Measurements from ENCODE around the gene GTF3C5. TPM values are rescaled to one million over a fixed set of nuclear protein-coding genes. Genes with fewer than 3 reads are reported as not detected.

The GTF3C5 gene
- total and polyA plus RNA-seq, 10 of the 15 experiments (the other 5 are each of a cell fraction or from before 2014, with no cell fraction given): 2.2 to 81.1 (median 68.7) TPM

GRCh38 chr9:133002147-133003070 is 28.4 kb upstream of the GTF3C5 start:
- SMC1A ChIA-PET (ENCODE audit: uncharacterized antibody, unreplicated experiment): no interaction called here
- Histone ChIP-seq H3K36me3 (ENCODE audit: control insufficient read depth in 2 of 2, insufficient read depth in 2 of 2, low read length in 1 of 2) (no peaks in the 10 kb centered on the region), H3K27me3 (replicated peaks in 1 of 2; ENCODE audit: control insufficient read depth in 2 of 2, insufficient read depth in 2 of 2, low read length in 1 of 2) (peaks cover 3% of the 10 kb centered on the region in 2 experiments; a peak in 3 of 4 replicates), H3K9me3 (replicated peaks; ENCODE audit: control insufficient read depth, insufficient read depth, low read length) (no peaks in the 10 kb centered on the region; the same call in 2 of the 3 replicates), H3K79me2 (ENCODE audit: control insufficient read depth, insufficient read depth, low read length) (no peaks in the 10 kb centered on the region), H4K20me1 (ENCODE audit: control insufficient read depth, insufficient read depth) (no peaks in the 10 kb centered on the region), H2AFZ (ENCODE audit: control insufficient read depth, low read depth, low read length) (no peak overlapping the region), H3K27ac (ENCODE audit: control insufficient read depth, insufficient read depth) (no peak overlapping the region), H3K4me3 (no peak overlapping the region), H3K4me1 (ENCODE audit: control insufficient read depth, insufficient read depth, low read length) (no peaks in the 10 kb centered on the region), H3K9ac (ENCODE audit: control insufficient read depth, insufficient read depth, low read length) (no peak overlapping the region), H3K4me2 (ENCODE audit: control insufficient read depth, insufficient read depth) (no peak overlapping the region)
- intact Hi-C loops (cut with micrococcal nuclease; ENCODE audit: unreplicated experiment) (no loop called here), in situ Hi-C loops (cut with MboI) (no loop called here)
- TF ChIP-seq IKZF1 (conservative IDR thresholded peaks at IDR 0.05): no peak
- TF ChIP-seq, protein P1, sequence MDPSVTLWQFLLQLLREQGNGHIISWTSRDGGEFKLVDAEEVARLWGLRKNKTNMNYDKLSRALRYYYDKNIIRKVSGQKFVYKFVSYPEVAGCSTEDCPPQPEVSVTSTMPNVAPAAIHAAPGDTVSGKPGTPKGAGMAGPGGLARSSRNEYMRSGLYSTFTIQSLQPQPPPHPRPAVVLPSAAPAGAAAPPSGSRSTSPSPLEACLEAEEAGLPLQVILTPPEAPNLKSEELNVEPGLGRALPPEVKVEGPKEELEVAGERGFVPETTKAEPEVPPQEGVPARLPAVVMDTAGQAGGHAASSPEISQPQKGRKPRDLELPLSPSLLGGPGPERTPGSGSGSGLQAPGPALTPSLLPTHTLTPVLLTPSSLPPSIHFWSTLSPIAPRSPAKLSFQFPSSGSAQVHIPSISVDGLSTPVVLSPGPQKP (IDR thresholded peaks at IDR 0.05; ENCODE audit: low read depth, low read length): no peak
- TF ChIP-seq GATAD2B (conservative IDR thresholded peaks at IDR 0.05; ENCODE audit: low read depth): no peak
- no peak for TF ChIP-seq SREBF1 (IDR thresholded peaks at IDR 0.05; ENCODE audit: low read length)
- no peak for TF ChIP-seq EP300 (IDR thresholded peaks at IDR 0.05; ENCODE audit: borderline replicate concordance in 1 of 2, control insufficient read depth in 1 of 2, low read depth in 2 of 2, low read length in 2 of 2)
- TF ChIP-seq MYC (IDR thresholded peaks at IDR 0.05; ENCODE audit: insufficient read depth, insufficient read length, insufficient replicate concordance, low read length, severe bottlenecking): no peak
- TF ChIP-seq GABPA (IDR thresholded peaks at IDR 0.05; ENCODE audit: low read depth): no peak
- TF ChIP-seq POLR2AphosphoS5 (IDR thresholded peaks at IDR 0.05; ENCODE audit: low read length): no peak
- no peak for TF ChIP-seq CEBPB (IDR thresholded peaks at IDR 0.05; ENCODE audit: borderline replicate concordance in 1 of 2, low read depth in 2 of 2, low read length in 2 of 2)
- TF ChIP-seq TCF7 (IDR thresholded peaks at IDR 0.05; ENCODE audit: borderline replicate concordance): no peak
- TF ChIP-seq YBX1 (IDR thresholded peaks at IDR 0.05): no peak
- TF ChIP-seq HDGF (IDR thresholded peaks at IDR 0.05): no peak
- no peak for TF ChIP-seq CHD1 (IDR thresholded peaks at IDR 0.05; ENCODE audit: low read depth, low read length)
- no peak for TF ChIP-seq ZNF384 (IDR thresholded peaks at IDR 0.05; ENCODE audit: borderline replicate concordance, low read depth, low read length)
- BruUV-seq (replicated peaks): no TSS peak
- ATAC-seq (no peak), FAIRE-seq (no peak), DNase-seq (ENCODE audit: low read depth, low spot score) (no peak)
- CTCF ChIA-PET: interaction anchor here (1.1 kb wide), 1 partner anchor 20 kb away, joined by 3 read pairs; no protein-coding TSS in a partner anchor
- RAD21 ChIA-PET (ENCODE audit: unreplicated experiment): interaction anchor here (1.1 kb wide), 1 partner anchor 20 kb away, joined by 3 read pairs; no protein-coding TSS in a partner anchor
- POLR2A ChIA-PET: interaction anchor here (0.5 kb wide), 1 partner anchor 1870 kb away, joined by 3 read pairs; no protein-coding TSS in a partner anchor
- 6% methylated on average over 13 of the region's 13 CpGs for WGBS (ENCODE audit: insufficient coverage, insufficient replicate concordance, low lambda C conversion rate, missing lambda C conversion rate)
